ENCODE measurements around the gene JARID2. TPM values are rescaled to one million over a fixed set of nuclear protein-coding genes. Genes with fewer than 3 reads are reported as not detected.

Gene JARID2
- total and polyA plus RNA-seq, 9 of the 15 experiments (the other 6 are each of a cell fraction or from before 2014, with no cell fraction given): 5.0 to 29.0 (median 15.6) TPM

DNA sequence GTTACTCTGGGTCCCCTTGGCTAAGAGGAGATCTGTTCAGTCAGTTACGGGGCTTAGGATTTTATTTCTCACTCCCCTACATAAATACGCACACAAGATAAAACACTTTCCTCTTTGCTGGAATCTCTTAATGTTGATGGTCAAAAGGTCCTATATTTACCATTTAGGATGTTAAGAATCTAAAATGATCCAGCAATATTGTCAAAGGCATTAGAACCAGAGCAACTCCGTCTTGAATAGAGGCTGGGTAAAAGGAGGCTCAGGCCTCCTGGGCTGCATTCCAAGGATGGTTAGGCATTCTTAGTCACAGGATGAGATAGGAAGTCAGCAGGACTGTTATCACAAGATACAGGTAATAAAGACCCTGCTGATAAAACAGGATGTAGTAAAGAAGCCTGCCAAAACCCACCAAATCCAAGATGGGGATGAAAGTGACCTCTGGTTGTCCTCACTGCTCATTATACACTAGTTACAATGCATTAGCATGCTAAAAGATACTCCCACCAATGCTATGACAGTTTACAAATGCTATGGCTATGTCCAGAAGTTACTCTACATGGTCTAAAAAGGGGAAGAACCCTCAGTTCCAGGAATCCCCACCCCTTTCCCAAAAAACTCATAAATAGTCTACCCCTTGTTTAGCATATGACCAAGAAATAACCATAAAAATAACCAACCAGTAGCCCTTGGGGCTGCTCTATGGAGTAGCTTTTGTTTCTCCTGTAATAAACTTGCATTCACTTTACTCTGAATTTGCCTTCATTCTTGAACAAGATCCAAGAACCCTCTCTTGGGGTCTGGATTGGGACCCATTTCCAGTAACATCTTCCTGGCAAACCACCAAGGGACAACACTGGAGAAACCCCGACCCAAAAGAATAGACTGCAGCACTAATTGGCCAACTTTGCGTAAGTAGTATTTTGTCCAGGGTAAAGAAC is 309.5 kb downstream of the JARID2 start:
- peak; percentile 81 for ATAC-seq
- POLR2A ChIA-PET: interaction anchor here (1.1 to 2.0 kb wide), 3 partner anchors 12 to 15 kb away, joined by 3 to 9 read pairs (median 7); no protein-coding TSS in a partner anchor
- H3K4me1 ChIP-seq (replicated peaks in 1 of 2; ENCODE audit: control insufficient read depth in 2 of 2, insufficient read depth in 2 of 2, low read length in 2 of 2): peaks cover 21 to 51% of the 10 kb centered on the region in 2 experiments
- peaks cover 28% of the 10 kb centered on the region for H3K79me2 ChIP-seq (ENCODE audit: control insufficient read depth, insufficient read depth, low read length)
- H3K27ac ChIP-seq (ENCODE audit: extremely low read depth, low read depth, low read length): peak overlapping the region; percentile 70
- intact Hi-C loops (cut with micrococcal nuclease): loop anchor here (1.0 to 2.0 kb wide), 2 partner anchors 14 to 65 kb away; no protein-coding TSS in a partner anchor
- peak overlapping the region; percentile 48 for H3K4me2 ChIP-seq (ENCODE audit: insufficient read depth, low read length)
- H3K9ac ChIP-seq (ENCODE audit: insufficient read depth in 1 of 2, low read depth in 2 of 2, low read length in 2 of 2): peak overlapping the region; percentile 36 to 41; a peak in 3 of 4 replicates
- peak overlapping the region; percentile 51 for H2AFZ ChIP-seq (ENCODE audit: low read depth, low read length)
- CTCF ChIA-PET (ENCODE audit: low intra/inter-chr PET ratio): interaction anchor here (0.6 kb wide), 1 partner anchor 378 kb away, joined by 5 read pairs; no protein-coding TSS in a partner anchor
- no peaks in the 10 kb centered on the region for H3K9me1 ChIP-seq (ENCODE audit: control insufficient read depth, insufficient read depth, low read length)
- H3K4me3 ChIP-seq: peak overlapping the region; percentile 27; the same call in 1 of the 2 replicates
- no peaks in the 10 kb centered on the region for H4K20me1 ChIP-seq (replicated peaks; ENCODE audit: control insufficient read depth, insufficient read depth, low read length)
- WGBS (ENCODE audit: insufficient coverage, low coverage, missing lambda C conversion rate): 44% methylated on average over 5 of the region's 5 CpGs
- H3K27me3 ChIP-seq (ENCODE audit: control insufficient read depth in 2 of 2, insufficient read depth in 2 of 2, low read length in 2 of 2): no peaks in the 10 kb centered on the region
- H3K9me3 ChIP-seq (replicated peaks; ENCODE audit: control insufficient read depth, insufficient read depth, low read depth, low read length): no peaks in the 10 kb centered on the region
- in situ Hi-C loops (cut with MboI): no loop called here
- peaks cover 11% of the 10 kb centered on the region; the same call in 1 of the 3 replicates for H3K36me3 ChIP-seq (ENCODE audit: control insufficient read depth, insufficient read depth, low read length)
- BruUV-seq (replicated peaks): no TSS peak
- FAIRE-seq: peak; percentile 57
- peak in 2 of 4 experiments; percentile 33 to 86 for DNase-seq (ENCODE audit: extremely low read depth in 1 of 4, low spot score in 3 of 4)
- TF ChIP-seq HDAC8 (tag; IDR thresholded peaks at IDR 0.05) (peak; percentile 83), TAF9B (IDR thresholded peaks at IDR 0.05; ENCODE audit: partially characterized antibody) (peak; percentile 49), NFRKB (IDR thresholded peaks at IDR 0.05; ENCODE audit: low read depth) (peak; percentile 78; the same call in 1 of the 2 replicates), SMARCA4 (IDR thresholded peaks at IDR 0.05) (peak; percentile 85), CHD4 (IDR thresholded peaks at IDR 0.05; ENCODE audit: insufficient read depth, insufficient replicate concordance, low read depth, low read length, poor library complexity, severe bottlenecking) (no peak), STAT5A (IDR thresholded peaks at IDR 0.05; ENCODE audit: borderline replicate concordance, low read length) (peak; percentile 87), NCOR1 (IDR thresholded peaks at IDR 0.05) (peak; percentile 71), ATF1 (CRISPR knock-in tag; IDR thresholded peaks at IDR 0.05) (no peak), ATF1 (tag; IDR thresholded peaks at IDR 0.05) (peak; percentile 64), RNF2 (IDR thresholded peaks at IDR 0.05) (peak; percentile 70; the same call in 1 of the 2 replicates), RCOR1 (IDR thresholded peaks at IDR 0.05; ENCODE audit: borderline replicate concordance in 1 of 2, low read depth in 2 of 2, low read length in 2 of 2) (peak in 1 of 2 experiments; percentile 85; a peak in 3 of 4 replicates), CBFB (CRISPR knock-in tag; IDR thresholded peaks at IDR 0.05) (no peak), FOXA3 (CRISPR knock-in tag; conservative IDR thresholded peaks at IDR 0.05 in 1 of 2, IDR thresholded peaks at IDR 0.05 in 1 of 2) (peak in 1 of 2 experiments; percentile 36; a peak in 2 of 4 replicates), CREB3 (tag; conservative IDR thresholded peaks at IDR 0.05; ENCODE audit: low read depth) (peak; percentile 78), USF1 (CRISPR knock-in tag; IDR thresholded peaks at IDR 0.05) (no peak), SMAD3 (CRISPR knock-in tag; conservative IDR thresholded peaks at IDR 0.05) (peak; percentile 66)
- TF ChIP-seq, protein P1, sequence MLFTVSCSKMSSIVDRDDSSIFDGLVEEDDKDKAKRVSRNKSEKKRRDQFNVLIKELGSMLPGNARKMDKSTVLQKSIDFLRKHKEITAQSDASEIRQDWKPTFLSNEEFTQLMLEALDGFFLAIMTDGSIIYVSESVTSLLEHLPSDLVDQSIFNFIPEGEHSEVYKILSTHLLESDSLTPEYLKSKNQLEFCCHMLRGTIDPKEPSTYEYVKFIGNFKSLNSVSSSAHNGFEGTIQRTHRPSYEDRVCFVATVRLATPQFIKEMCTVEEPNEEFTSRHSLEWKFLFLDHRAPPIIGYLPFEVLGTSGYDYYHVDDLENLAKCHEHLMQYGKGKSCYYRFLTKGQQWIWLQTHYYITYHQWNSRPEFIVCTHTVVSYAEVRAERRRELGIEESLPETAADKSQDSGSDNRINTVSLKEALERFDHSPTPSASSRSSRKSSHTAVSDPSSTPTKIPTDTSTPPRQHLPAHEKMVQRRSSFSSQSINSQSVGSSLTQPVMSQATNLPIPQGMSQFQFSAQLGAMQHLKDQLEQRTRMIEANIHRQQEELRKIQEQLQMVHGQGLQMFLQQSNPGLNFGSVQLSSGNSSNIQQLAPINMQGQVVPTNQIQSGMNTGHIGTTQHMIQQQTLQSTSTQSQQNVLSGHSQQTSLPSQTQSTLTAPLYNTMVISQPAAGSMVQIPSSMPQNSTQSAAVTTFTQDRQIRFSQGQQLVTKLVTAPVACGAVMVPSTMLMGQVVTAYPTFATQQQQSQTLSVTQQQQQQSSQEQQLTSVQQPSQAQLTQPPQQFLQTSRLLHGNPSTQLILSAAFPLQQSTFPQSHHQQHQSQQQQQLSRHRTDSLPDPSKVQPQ (CRISPR knock-in tag; IDR thresholded peaks at IDR 0.05; ENCODE audit: borderline replicate concordance): 0 out of 2 replicates have a peak, but pooled peaks have one; percentile 6

Measured in K562 (cell line).